ENCODE data around the gene PDE8A.

PDE8A gene, protein sequence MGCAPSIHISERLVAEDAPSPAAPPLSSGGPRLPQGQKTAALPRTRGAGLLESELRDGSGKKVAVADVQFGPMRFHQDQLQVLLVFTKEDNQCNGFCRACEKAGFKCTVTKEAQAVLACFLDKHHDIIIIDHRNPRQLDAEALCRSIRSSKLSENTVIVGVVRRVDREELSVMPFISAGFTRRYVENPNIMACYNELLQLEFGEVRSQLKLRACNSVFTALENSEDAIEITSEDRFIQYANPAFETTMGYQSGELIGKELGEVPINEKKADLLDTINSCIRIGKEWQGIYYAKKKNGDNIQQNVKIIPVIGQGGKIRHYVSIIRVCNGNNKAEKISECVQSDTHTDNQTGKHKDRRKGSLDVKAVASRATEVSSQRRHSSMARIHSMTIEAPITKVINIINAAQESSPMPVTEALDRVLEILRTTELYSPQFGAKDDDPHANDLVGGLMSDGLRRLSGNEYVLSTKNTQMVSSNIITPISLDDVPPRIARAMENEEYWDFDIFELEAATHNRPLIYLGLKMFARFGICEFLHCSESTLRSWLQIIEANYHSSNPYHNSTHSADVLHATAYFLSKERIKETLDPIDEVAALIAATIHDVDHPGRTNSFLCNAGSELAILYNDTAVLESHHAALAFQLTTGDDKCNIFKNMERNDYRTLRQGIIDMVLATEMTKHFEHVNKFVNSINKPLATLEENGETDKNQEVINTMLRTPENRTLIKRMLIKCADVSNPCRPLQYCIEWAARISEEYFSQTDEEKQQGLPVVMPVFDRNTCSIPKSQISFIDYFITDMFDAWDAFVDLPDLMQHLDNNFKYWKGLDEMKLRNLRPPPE

DNA sequence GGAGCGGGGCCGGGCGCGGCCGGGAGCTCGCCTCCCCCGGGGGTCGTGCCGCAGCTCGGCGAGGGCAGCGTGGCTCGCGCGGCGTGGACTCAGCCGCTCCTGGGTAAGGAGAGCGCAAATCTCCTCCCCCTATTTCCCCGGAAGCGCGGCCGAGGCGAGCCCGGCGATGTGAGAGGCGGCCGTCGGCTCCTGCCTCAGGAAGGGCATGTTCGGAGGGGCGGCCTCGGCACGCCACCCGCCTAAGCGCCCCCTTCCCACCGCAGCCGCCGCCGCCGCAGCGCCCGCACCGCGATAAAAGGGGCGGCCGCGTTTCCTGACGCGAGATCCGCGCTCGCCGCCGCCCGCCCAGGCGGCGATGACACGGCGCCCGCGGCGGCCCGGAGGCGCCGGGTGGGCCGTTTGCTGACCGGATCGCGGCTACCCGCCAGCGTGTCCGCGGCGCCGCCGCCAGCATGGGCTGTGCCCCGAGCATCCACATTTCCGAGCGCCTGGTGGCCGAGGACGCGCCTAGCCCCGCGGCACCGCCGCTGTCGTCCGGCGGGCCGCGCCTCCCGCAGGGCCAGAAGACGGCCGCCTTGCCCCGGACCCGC, at the start of gene PDE8A:
Gene PDE8A (plus strand): TSS at position 146 of the 590 bp plus-strand sequence. CDS start 307 bp downstream, at position 453.
- peak; percentile 86 for DNase-seq

DNA sequence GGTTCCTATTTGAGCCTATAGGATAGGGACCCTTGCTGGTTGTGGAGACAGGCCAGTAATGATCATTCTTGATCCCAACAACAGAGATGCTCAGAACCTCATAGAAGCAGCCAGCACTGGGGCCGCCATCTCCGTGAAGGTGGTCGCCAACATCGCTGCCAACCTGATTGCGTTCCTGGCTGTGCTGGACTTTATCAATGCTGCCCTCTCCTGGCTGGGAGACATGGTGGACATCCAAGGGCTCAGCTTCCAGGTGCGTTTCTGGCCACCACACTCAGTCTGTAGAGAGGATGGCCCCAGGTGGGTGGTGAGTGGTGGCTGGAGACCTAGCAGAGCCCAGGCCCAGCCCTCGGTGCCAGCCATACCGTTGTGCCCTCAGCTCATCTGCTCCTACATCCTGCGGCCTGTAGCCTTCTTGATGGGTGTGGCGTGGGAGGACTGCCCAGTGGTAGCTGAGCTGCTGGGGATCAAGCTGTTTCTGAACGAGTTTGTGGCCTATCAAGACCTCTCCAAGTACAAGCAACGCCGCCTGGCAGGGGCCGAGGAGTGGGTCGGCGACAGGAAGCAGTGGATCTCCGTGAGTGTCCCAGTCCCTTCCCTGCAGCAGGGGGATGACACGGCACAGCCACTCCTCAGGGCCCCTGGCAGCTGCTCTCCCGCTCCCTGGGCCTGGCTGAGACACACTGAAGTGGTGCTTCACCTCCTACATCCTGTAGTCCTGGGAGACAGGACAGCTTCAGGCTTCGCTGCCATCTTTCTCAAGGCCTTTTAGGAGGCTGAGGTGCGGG, 46.5 kb upstream of the PDE8A start:
- DNase-seq, result no peak

DNA sequence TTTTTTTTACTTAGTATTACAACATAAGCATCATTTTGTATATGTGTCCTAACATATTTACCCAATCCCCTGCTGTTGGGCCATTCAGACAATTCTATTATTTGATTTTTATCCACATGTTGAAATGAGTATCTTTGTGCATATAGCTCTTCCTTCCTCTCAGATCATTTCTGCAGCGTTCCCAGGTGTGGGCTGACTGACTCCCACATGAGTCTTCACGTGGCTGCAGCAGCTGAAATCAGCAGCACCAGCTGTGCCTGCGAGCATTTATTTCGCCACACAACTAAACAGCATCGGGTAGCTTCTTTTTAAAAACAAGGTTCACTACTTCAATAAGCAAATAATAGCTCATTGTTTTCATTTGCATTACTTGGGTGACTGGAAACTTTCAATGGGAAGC, 44.5 kb upstream of the PDE8A start:
- DNase-seq, result no peak

DNA sequence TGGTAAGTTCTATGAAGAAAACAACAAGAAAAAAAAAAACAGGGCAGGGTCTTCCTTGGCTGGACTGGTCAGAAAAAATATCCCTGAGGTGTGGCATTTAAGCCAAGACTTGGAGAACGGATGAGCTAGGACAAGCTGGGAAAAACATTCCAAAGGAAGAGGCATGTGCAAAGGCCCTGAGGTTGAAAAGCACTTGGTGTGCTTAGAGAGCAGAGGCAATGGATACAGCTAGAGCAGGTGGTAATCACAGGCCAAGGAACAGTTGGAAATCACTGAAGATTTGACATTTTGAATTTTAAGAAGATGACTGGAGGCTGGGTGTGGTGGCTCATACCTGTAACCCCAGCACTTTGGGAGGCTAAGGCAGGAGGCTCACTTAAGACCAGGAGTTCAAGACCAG, 42.9 kb upstream of the PDE8A start:
- DNase-seq, result no peak

DNA sequence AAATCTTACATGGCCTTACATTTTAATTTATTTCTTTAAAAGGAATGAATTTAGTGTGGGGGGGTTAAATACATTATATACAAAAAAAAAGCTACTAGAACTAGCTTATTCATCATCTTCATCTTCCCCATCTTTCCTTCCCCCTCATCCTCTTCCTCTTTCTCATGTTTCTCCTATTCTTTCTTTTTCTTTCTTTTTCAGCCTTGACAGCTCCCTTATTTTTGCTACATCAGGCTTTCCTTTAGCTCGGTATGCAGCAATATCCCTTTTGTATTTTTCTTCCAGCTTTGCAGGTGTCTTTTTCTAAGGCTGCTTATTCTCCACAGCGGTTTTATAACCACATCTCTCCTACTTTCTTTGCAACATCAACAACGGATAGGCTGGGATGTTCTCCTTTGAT, 41.3 kb upstream of the PDE8A start:
- no peak for DNase-seq

GRCh38 chr15:84942456-84942855, 39.2 kb upstream of the PDE8A start:
- DNase-seq, result no peak

DNA sequence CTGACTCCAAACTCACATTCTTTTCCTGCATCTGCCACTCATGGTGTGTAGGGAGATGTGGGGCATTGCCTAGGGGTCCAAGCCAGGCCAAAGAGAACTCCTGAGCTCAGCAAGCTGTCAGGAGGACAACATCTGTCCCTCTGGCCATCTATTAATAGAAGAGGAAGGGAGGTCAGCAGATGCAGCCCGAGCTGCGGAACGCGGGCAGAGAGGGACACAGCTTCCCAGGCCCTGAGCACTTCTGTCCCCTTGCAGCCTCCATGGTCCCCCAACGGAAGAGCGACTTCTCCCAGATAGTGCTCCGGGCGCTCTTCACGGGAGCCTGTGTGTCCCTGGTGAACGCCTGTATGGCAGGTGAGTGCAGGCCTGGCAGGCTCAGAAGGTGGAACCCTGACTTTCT, 37.3 kb upstream of the PDE8A start:
- DNase-seq, result no peak

GRCh38 chr15:84944861-84945260, 36.8 kb upstream of the PDE8A start:
- no peak for DNase-seq

- DNase-seq, result no peak
Measured at GRCh38 chr15:84946772-84947489, 34.7 kb upstream of the PDE8A start.

DNA sequence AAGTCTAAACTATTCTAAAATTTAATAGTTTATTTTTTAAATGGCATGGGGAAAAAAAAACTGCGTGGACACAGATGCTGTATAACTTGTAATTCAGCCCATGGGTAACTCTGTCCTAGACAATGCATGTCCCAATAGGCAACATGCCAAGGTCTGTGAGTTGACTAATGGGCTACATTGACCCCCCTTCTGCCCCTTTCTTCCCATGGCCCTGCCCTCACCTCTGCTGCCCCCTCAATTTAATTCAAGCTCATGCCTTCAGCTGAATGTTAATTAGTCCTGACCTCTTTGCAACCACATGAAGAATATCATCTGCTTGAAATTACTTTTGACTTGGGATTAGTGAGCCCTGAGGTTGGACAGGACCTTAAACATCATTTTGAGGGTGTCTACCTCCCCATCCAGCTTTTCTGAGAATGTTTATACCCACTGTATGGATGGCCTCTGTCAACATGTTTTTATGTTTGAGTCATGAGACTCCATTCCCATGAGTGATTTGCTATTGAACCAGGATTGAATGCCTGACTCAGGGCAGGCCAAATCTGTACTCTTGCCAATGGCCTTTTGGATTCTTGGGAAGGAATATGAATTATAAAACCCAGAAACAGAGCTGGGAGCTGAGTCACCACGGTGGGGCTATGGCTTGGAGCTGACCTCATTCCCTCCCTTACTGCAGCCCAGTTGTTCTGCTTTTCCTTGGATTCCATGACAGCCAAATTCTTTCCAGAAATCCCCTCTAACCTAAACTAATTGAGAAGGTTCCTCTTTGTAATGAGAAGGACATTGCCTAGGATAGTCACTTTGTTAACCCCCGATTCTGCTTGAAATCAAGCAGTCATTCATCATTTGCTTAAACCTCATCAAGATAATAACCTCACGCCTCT, 33.5 kb upstream of the PDE8A start:
- DNase-seq, result no peak

DNA sequence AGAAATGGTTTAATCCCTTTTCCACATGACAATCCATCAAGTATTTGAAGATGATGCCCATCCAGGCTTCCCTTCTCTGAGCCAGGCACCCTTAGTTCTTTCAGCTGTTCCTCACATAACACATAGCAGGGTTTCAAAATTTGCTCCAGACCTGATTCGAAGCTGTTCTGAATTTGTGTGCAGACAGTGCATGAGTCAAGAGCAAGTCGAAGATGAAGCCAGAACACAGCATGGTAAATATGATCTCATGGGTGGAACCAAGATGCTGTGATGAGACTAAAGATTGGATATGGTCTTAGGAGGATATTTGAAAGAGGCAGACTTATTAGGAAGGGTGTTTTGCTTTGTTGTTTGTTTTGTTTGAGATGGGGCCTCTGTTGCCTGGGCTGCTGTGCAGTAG, 32.6 kb upstream of the PDE8A start:
- no peak for DNase-seq

DNA sequence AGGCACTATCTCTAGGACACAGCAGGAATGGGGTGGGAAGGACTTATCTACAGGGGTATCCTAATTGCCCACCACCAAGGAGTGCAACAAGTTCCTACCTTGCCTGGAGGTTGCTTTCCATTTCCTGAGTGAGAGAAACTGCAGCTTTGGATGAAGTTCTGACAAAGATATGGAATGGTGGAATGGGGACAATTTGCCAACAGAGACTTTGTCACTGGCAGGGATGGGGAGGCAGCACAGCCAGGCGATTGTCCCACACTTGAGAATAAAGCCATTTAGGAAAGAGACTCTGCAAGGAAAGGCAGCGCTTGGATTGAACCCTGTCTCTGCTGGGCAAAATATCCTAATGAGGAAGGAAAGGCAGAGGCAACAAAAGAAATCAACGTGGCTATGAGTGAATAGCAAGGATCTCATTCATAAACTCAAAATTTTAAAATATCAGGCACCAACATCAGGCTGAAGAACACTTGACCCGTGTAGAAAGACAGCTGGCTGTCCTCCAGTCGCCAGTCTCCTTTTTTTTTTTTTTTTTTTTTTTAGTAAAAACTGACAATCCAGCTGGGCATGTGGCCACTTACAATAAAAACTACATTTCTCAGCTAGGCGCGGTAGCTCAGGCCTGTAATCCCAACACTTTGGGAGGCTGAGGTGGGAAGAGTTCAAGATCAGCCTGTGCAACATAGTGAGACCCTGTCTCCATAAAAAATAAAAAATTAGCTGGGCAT, 31.6 kb upstream of the PDE8A start:
- DNase-seq, result no peak

DNA sequence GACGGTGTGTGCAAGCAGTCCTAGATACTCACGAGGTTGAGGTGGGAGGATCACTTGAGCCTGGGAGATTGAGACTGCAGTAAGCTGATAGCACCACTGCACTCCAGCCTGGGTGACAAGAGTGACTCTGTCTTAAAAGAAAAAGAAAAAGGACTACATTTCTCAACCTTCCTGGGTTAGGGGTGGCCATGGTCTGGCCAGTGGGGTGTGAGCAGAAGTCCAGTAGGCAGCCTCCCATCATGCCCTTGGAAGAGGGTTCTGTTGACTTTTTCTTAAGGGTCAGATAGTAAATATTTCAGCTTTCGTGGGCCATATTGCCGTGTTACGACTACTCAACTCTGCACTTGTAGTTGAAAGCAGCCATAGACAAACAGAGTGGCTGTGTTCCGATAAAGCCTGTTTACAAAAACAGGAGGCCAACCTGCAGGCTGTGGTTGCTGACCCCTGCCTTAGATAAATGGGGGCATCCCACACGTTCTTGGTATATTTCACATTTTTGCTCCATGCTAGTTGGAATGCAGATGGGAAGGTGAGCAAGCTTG, 31.0 kb upstream of the PDE8A start:
- DNase-seq, result no peak

DNA sequence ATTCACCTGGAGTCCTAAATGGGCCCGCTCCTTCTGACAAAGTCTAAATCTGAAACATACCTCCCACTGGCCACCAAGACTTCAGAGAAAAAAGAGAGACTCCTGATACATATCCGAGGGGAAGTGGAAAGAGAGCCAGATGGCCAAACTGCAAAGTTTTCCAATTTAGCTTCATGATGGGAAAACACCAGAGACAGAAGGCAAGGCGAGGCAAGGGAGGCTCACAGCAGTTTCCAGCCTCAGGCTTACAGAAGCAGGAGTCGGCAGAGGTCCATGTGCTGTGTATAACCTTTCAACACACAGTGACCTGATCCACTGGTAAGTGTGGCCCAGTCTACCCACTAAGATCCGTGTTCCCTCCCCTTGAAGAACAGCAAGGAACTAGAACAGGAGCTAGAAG, 29.9 kb upstream of the PDE8A start:
- DNase-seq, result no peak

GRCh38 chr15:84953136-84953535, 28.5 kb upstream of the PDE8A start:
- DNase-seq, result no peak

- DNase-seq, result no peak
Measured at GRCh38 chr15:84953726-84954125, 27.9 kb upstream of the PDE8A start.

GRCh38 chr15:84955089-84955848, 26.4 kb upstream of the PDE8A start:
- DNase-seq, result peak; percentile 76

- no peak for DNase-seq
Measured at GRCh38 chr15:84956199-84956598, 25.5 kb upstream of the PDE8A start.

GRCh38 chr15:84960391-84961113, 21.1 kb upstream of the PDE8A start:
- no peak for DNase-seq

All from activated effector memory CD4-positive, alpha-beta T cell treated with anti-CD3 and anti-CD28 coated beads, Interleukin-2, amount 50 U/mL, for 16 hours (primary cell).